ENCODE data around the gene SLPI.

DNA sequence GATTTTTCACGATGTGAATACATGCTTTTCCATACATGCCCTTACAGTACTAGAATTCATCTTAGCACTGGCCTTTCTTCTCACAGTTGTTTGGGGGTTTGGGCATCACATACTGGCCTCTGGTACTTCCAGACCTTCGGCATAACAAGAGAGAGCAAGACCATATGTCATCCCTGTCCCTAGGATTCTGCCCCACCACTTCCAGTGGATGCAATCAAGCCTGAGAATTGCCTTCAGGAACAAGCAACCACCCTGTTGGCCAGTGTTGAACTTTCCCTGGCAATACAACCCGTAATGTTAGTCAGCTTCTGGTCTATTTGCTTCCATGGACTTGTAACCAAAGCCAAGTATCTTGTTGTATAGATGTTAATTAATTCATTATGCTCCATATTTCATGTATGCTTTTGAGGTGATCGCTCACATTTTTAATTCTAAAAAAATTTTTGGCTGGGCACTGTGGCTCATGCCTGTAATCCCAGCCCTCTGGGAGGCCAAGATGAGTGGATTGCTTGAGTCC, 15.4 kb upstream of the SLPI start:
- TF ChIP-seq, protein P1, sequence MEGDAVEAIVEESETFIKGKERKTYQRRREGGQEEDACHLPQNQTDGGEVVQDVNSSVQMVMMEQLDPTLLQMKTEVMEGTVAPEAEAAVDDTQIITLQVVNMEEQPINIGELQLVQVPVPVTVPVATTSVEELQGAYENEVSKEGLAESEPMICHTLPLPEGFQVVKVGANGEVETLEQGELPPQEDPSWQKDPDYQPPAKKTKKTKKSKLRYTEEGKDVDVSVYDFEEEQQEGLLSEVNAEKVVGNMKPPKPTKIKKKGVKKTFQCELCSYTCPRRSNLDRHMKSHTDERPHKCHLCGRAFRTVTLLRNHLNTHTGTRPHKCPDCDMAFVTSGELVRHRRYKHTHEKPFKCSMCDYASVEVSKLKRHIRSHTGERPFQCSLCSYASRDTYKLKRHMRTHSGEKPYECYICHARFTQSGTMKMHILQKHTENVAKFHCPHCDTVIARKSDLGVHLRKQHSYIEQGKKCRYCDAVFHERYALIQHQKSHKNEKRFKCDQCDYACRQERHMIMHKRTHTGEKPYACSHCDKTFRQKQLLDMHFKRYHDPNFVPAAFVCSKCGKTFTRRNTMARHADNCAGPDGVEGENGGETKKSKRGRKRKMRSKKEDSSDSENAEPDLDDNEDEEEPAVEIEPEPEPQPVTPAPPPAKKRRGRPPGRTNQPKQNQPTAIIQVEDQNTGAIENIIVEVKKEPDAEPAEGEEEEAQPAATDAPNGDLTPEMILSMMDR (IDR thresholded peaks at IDR 0.05), result no peak
- TF ChIP-seq POLR2A (IDR thresholded peaks at IDR 0.05) (no peak), EP300 (IDR thresholded peaks at IDR 0.05) (no peak), POLR2AphosphoS5 (IDR thresholded peaks at IDR 0.05) (no peak)
